Tibial nerve (tissue), 4 donors: ENCODE data around the gene ANO7. TPM values are rescaled to one million over a fixed set of nuclear protein-coding genes. Genes with fewer than 3 reads are reported as not detected.

ENCODE experiments used
- DNase-seq, 2 donors: peaks; one replicate each; pipeline ENCODE4 v3.0.0-alpha.2; 2019; ENCODE audit warnings: low spot score in 2 of 2
- H3K27ac ChIP-seq, 4 donors: fragments of 200-600 bp; sonication (generic) in 3 of 4; one replicate each; pipeline ENCODE4 v1.5.1; 2017 to 2019; ENCODE audit warnings: mild to moderate bottlenecking in 1 of 4
- H3K27me3 ChIP-seq, 2 donors: fragments of 200-600 bp; sonication (generic) in 1 of 2; one replicate each; pipeline versions ENCODE4 v1.5.1 to v1.6.0; 2017 to 2019
- H3K36me3 ChIP-seq, 3 donors: fragments of 200-600 bp; sonication (generic); one replicate each; pipeline ENCODE4 v1.5.1; 2018 to 2019
- H3K4me1 ChIP-seq, 4 donors: fragments of 200-600 bp; sonication (generic) in 3 of 4; one replicate each; pipeline ENCODE4 v1.5.1; 2017 to 2019
- H3K4me3 ChIP-seq, 4 donors: fragments of 200-600 bp; sonication (generic) in 3 of 4; one replicate each; pipeline ENCODE4 v1.5.1; 2017 to 2019; ENCODE audit warnings: mild to moderate bottlenecking in 1 of 4, moderate library complexity in 1 of 4
- H3K9me3 ChIP-seq, 4 donors: fragments of 200-600 bp; sonication (generic) in 3 of 4; one replicate each; pipeline ENCODE4 v1.5.1; 2017 to 2019
- CTCF ChIP-seq, 5 experiments: fragments of 200-600 bp in 3 of 5; fragments of 450-650 bp in 2 of 5; sonication (generic) in 3 of 5; IDR thresholded peaks; one replicate each; pipeline ENCODE4 v1.5.1; 2016 to 2019; ENCODE audit warnings: antibody characterized with exemption in 5 of 5, mild to moderate bottlenecking in 3 of 5, moderate library complexity in 2 of 5
- EP300 ChIP-seq, 2 donors: sonication (generic); formaldehyde crosslinking; IDR thresholded peaks; one replicate each; pipeline ENCODE4 v1.6.1; 2017; ENCODE audit warnings: antibody characterized with exemption in 2 of 2, mild to moderate bottlenecking in 1 of 2
- POLR2A ChIP-seq, 2 donors: fragments of 450-650 bp; IDR thresholded peaks; one replicate each; pipeline ENCODE4 v1.6.1; 2017; ENCODE audit warnings: antibody characterized with exemption in 2 of 2, mild to moderate bottlenecking in 2 of 2, moderate library complexity in 2 of 2
- WGBS, 2 donors: methylation state at CpG; one replicate each; pipeline ENCODE4 v1.1.5; 2018; 5-methylcytosine and 5-hydroxymethylcytosine counted together
- total RNA-seq, 4 donors: library from RNA; depleted of rRNA; stranded (reverse); fragments of >200 nt; gene quantifications; one replicate each; pipeline ENCODE4 v1.1.0, GENCODE V29; 2016

ANO7 gene
- total RNA-seq, 4 donors from 2014 or later, result 0.42 to 1.2 (median 0.51) TPM

GRCh38 chr2:241184901-241185300 is 3.6 kb upstream of the ANO7 start:
- H3K27ac ChIP-seq, result no peak overlapping the region
- TF ChIP-seq POLR2A (IDR thresholded peaks at IDR 0.05), result no peak
- no peak for TF ChIP-seq EP300 (IDR thresholded peaks at IDR 0.05)
- no peak for TF ChIP-seq CTCF (IDR thresholded peaks at IDR 0.05)
- no peak for DNase-seq
- H3K4me1 ChIP-seq, result no peaks in the 10 kb centered on the region
- H3K27me3 ChIP-seq, result no peaks in the 10 kb centered on the region
- H3K36me3 ChIP-seq, result peaks cover 0 to 45% (median 0%) of the 10 kb centered on the region in 3 donors
- WGBS, 2 donors, result 69% methylated on average over 9 of the region's 9 CpGs
- H3K4me3 ChIP-seq, result no peak overlapping the region
- no peaks in the 10 kb centered on the region for H3K9me3 ChIP-seq

- Histone ChIP-seq H3K4me1 (no peaks in the 10 kb centered on the region), H3K36me3 (peaks cover 0 to 38% (median 0%) of the 10 kb centered on the region in 3 donors), H3K27ac (no peak overlapping the region), H3K9me3 (no peaks in the 10 kb centered on the region), H3K4me3 (no peak overlapping the region), H3K27me3 (no peaks in the 10 kb centered on the region)
- no peak for DNase-seq
- 70 to 77% methylated on average over 9 to 11 of the region's 11 CpGs for WGBS, 2 donors
- TF ChIP-seq CTCF (IDR thresholded peaks at IDR 0.05), result no peak
- TF ChIP-seq EP300 (IDR thresholded peaks at IDR 0.05), result no peak
- TF ChIP-seq POLR2A (IDR thresholded peaks at IDR 0.05), result no peak
These were observed 2.5 kb upstream of the ANO7 start for GRCh38 chr2:241185961-241186360.

GRCh38 chr2:241187101-241187917 is 1.2 kb upstream of the ANO7 start:
- Histone ChIP-seq H3K9me3 (no peaks in the 10 kb centered on the region), H3K4me3 (no peak overlapping the region), H3K27me3 (no peaks in the 10 kb centered on the region), H3K27ac (no peak overlapping the region), H3K4me1 (no peaks in the 10 kb centered on the region), H3K36me3 (peaks cover 0 to 25% (median 0%) of the 10 kb centered on the region in 3 donors)
- WGBS, 2 donors, result 52 to 54% methylated on average over 13 to 14 of the region's 14 CpGs
- TF ChIP-seq EP300 (IDR thresholded peaks at IDR 0.05), result no peak
- TF ChIP-seq POLR2A (IDR thresholded peaks at IDR 0.05), result no peak
- TF ChIP-seq CTCF (IDR thresholded peaks at IDR 0.05), result no peak
- no peak for DNase-seq

GRCh38 chr2:241187918-241188234 is 601 bp upstream of the ANO7 start:
- Histone ChIP-seq H3K27ac (no peak overlapping the region), H3K4me1 (no peaks in the 10 kb centered on the region), H3K27me3 (no peaks in the 10 kb centered on the region), H3K9me3 (no peaks in the 10 kb centered on the region), H3K36me3 (peaks cover 0 to 20% (median 0%) of the 10 kb centered on the region in 3 donors), H3K4me3 (no peak overlapping the region)
- DNase-seq, result no peak
- no peak for TF ChIP-seq CTCF (IDR thresholded peaks at IDR 0.05)
- TF ChIP-seq EP300 (IDR thresholded peaks at IDR 0.05), result no peak
- no peak for TF ChIP-seq POLR2A (IDR thresholded peaks at IDR 0.05)
- 40 to 53% methylated on average over 4 of the region's 4 CpGs for WGBS, 2 donors

- DNase-seq, result no peak
- Histone ChIP-seq H3K4me1 (no peaks in the 10 kb centered on the region), H3K9me3 (no peaks in the 10 kb centered on the region), H3K4me3 (no peak overlapping the region), H3K36me3 (peaks cover 0 to 6% (median 0%) of the 10 kb centered on the region in 3 donors), H3K27me3 (no peaks in the 10 kb centered on the region), H3K27ac (no peak overlapping the region)
- TF ChIP-seq EP300 (IDR thresholded peaks at IDR 0.05) (no peak), CTCF (IDR thresholded peaks at IDR 0.05) (no peak), POLR2A (IDR thresholded peaks at IDR 0.05) (no peak)
- WGBS, 2 donors, result 87 to 92% methylated on average over 19 to 32 of the region's 32 CpGs
These were observed 797 bp downstream of the ANO7 start for GRCh38 chr2:241189093-241189855.
